Panc1 (cell line): ENCODE results near the gene HDGFL2. TPM values are rescaled to one million over a fixed set of nuclear protein-coding genes. Genes with fewer than 3 reads are reported as not detected.

Experiments used
- ATAC-seq: fragments of 200-7000 bp; cut with Tn5 transposase; 2 replicates; pipeline ENCODE4 v1.9.1; 2020; ENCODE audit warnings: mild to moderate bottlenecking, moderate library complexity
- BruUV-seq: library from RNA; stranded (reverse); fragments of 400-500 nt; replicated peaks from 2 replicates; lab custom pipeline; 2021; lab: Mats Ljungman, UMichigan
- CTCF ChIA-PET: fragments of 300-600 bp; sonication (Branson Sonifier 250); formaldehyde crosslinking; loops from one replicate; lab custom pipeline; 2022; ENCODE audit warnings: antibody characterized with exemption; lab: Charles Lee
- POLR2A ChIA-PET: fragments of 300-600 bp; sonication (Branson Sonifier 250); formaldehyde crosslinking; loops from one replicate; lab custom pipeline; 2022; ENCODE audit warnings: antibody characterized with exemption; lab: Charles Lee
- DNase-seq: peaks from one replicate; pipeline ENCODE4 v3.0.0-alpha.2; 2010; ENCODE audit warnings: low read depth, low spot score
- H3K27ac ChIP-seq: 2 replicates; pipeline ENCODE4 v1.5.1; 2011; ENCODE audit warnings: mild to moderate bottlenecking, low read length, inconsistent platforms
- H3K27me3 ChIP-seq: fragments of 200-500 bp; sonication (Bioruptor generic); 2 replicates; pipeline ENCODE4 v1.6.0; 2014; ENCODE audit warnings: low read length, inconsistent platforms; ENCODE audit not compliant: control insufficient read depth, insufficient read depth
- H3K36me3 ChIP-seq: fragments of 200-500 bp; sonication (Bioruptor generic); 2 replicates; pipeline ENCODE4 v1.5.1; 2014; ENCODE audit warnings: inconsistent platforms, mild to moderate bottlenecking, low read length, moderate library complexity; ENCODE audit not compliant: control insufficient read depth, insufficient read depth
- H3K4me1 ChIP-seq: 2 replicates; pipeline ENCODE4 v1.5.1; 2011; ENCODE audit warnings: inconsistent platforms, mild to moderate bottlenecking, low read length, moderate library complexity; ENCODE audit not compliant: control insufficient read depth, insufficient read depth
- H3K4me3 ChIP-seq, 2 experiments: 2 replicates each; pipeline ENCODE4 v1.5.1; 2011 to 2012; ENCODE audit warnings: low read depth in 2 of 2, low read length in 2 of 2, mild to moderate bottlenecking in 2 of 2, inconsistent platforms in 1 of 2, moderate library complexity in 1 of 2
- H3K9me3 ChIP-seq: fragments of 200-500 bp; sonication (Bioruptor generic); 2 replicates; pipeline ENCODE4 v1.5.1; 2014; ENCODE audit warnings: low read depth, mild to moderate bottlenecking, inconsistent platforms, low read length, moderate library complexity; ENCODE audit not compliant: control insufficient read depth, insufficient read depth
- POLR2AphosphoS5 ChIP-seq: IDR thresholded peaks from 2 replicates; pipeline ENCODE4 v1.6.1; 2012; ENCODE audit warnings: mild to moderate bottlenecking, low read depth, low read length, moderate library complexity
- REST ChIP-seq, 2 experiments: IDR thresholded peaks; 2 replicates each; pipeline ENCODE4 v1.6.1; 2011 to 2012; ENCODE audit warnings: low read depth in 2 of 2, control low read depth in 1 of 2, low read length in 1 of 2, mild to moderate bottlenecking in 1 of 2, moderate library complexity in 1 of 2; ENCODE audit not compliant: insufficient read depth in 1 of 2
- SIN3A ChIP-seq: IDR thresholded peaks from 2 replicates; pipeline ENCODE4 v1.6.1; 2012; ENCODE audit warnings: low read depth, mild to moderate bottlenecking, low read length, moderate library complexity, borderline replicate concordance; ENCODE audit not compliant: insufficient read depth
- TCF7L2 ChIP-seq: IDR thresholded peaks from 2 replicates; pipeline ENCODE4 v1.6.1; 2011; ENCODE audit warnings: mild to moderate bottlenecking, low read depth, low read length, inconsistent platforms
- in situ Hi-C: cut with HindIII; loops from 2 replicates; pipeline ENCODE4 v1.10.0; 2016; ENCODE audit warnings: low sequenced_read_pairs, low pct_unique_long_range_greater_than_20kb
- intact Hi-C: fragments of 100-400 bp; cut with micrococcal nuclease; formaldehyde crosslinking; loops from one replicate; pipeline ENCODE4 v1.10.0; 2022; ENCODE audit not compliant: unreplicated experiment
- total RNA-seq: library from RNA; stranded (reverse); gene quantifications from one replicate; pipeline ENCODE4 v1.2.1, GENCODE V29; 2021; ENCODE audit not compliant: unreplicated experiment
- TF ChIP-seq, protein P1 (sequence below): fragments of 450-650 bp; IDR thresholded peaks from 2 replicates; pipeline ENCODE4 v1.5.1; 2017; ENCODE audit warnings: mild to moderate bottlenecking

The HDGFL2 gene
- total RNA-seq, 1 experiment from 2014 or later, result 56.9 TPM

DNA sequence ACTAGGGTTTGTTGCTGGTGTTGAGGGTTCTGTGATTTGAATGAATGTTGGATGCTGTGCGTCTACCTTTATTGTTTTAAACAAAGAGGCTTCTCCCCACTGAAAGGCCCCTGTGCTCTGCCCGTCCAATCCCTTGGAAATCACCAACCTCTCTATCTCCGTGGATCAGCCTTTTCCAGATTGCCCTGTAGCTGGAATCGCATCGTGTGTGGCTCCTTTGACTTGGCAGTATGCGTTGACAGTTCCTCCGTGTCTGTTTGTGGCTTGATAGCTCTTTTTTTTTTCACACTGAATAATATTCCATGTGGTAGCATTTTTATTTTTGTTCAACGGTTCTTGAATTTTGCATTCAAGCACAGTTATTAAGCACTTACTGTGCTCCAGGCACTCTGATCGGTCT, 37.7 kb upstream of the HDGFL2 start:
- Histone ChIP-seq H3K36me3 (no peaks in the 10 kb centered on the region), H3K27ac (no peak overlapping the region), H3K4me3 (no peak overlapping the region), H3K9me3 (no peaks in the 10 kb centered on the region), H3K4me1 (no peaks in the 10 kb centered on the region), H3K27me3 (no peaks in the 10 kb centered on the region)
- intact Hi-C loops, result no loop called here
- CTCF ChIA-PET, result no interaction called here
- no TSS peak for BruUV-seq
- ATAC-seq, result no peak
- TF ChIP-seq POLR2AphosphoS5 (no peak), REST (IDR thresholded peaks at IDR 0.05; ENCODE audit: insufficient read depth in 1 of 2, low read depth in 2 of 2, low read length in 1 of 2) (no peak), SIN3A (no peak), TCF7L2 (no peak)
- TF ChIP-seq, protein P1, sequence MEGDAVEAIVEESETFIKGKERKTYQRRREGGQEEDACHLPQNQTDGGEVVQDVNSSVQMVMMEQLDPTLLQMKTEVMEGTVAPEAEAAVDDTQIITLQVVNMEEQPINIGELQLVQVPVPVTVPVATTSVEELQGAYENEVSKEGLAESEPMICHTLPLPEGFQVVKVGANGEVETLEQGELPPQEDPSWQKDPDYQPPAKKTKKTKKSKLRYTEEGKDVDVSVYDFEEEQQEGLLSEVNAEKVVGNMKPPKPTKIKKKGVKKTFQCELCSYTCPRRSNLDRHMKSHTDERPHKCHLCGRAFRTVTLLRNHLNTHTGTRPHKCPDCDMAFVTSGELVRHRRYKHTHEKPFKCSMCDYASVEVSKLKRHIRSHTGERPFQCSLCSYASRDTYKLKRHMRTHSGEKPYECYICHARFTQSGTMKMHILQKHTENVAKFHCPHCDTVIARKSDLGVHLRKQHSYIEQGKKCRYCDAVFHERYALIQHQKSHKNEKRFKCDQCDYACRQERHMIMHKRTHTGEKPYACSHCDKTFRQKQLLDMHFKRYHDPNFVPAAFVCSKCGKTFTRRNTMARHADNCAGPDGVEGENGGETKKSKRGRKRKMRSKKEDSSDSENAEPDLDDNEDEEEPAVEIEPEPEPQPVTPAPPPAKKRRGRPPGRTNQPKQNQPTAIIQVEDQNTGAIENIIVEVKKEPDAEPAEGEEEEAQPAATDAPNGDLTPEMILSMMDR, result no peak
- POLR2A ChIA-PET, result no interaction called here
- DNase-seq, result no peak
- in situ Hi-C loops, result no loop called here

GRCh38 chr19:4436231-4436630, 35.9 kb upstream of the HDGFL2 start:
- TF ChIP-seq SIN3A, result no peak
- no peak for TF ChIP-seq REST (IDR thresholded peaks at IDR 0.05; ENCODE audit: insufficient read depth in 1 of 2, low read depth in 2 of 2, low read length in 1 of 2)
- TF ChIP-seq POLR2AphosphoS5, result no peak
- TF ChIP-seq, protein P1, result no peak
- TF ChIP-seq TCF7L2, result no peak

More at GRCh38 chr19:4436231-4436630, 35.9 kb upstream of the HDGFL2 start:
- intact Hi-C loops (no loop called here), in situ Hi-C loops (no loop called here)
- Histone ChIP-seq H3K4me1 (no peaks in the 10 kb centered on the region), H3K9me3 (no peaks in the 10 kb centered on the region), H3K27ac (no peak overlapping the region), H3K4me3 (no peak overlapping the region), H3K36me3 (no peaks in the 10 kb centered on the region), H3K27me3 (no peaks in the 10 kb centered on the region)
- no peak for DNase-seq
- no TSS peak for BruUV-seq
- ChIA-PET POLR2A (no interaction called here), CTCF (no interaction called here)
- no peak for ATAC-seq
